Measurements from ENCODE around the gene NCBP2.
"Not testable (repeated sequence)": the region's sequence is repeated elsewhere in the genome, so short reads cannot be mapped to it uniquely, and the experiment has no call there.

Gene NCBP2

DNA sequence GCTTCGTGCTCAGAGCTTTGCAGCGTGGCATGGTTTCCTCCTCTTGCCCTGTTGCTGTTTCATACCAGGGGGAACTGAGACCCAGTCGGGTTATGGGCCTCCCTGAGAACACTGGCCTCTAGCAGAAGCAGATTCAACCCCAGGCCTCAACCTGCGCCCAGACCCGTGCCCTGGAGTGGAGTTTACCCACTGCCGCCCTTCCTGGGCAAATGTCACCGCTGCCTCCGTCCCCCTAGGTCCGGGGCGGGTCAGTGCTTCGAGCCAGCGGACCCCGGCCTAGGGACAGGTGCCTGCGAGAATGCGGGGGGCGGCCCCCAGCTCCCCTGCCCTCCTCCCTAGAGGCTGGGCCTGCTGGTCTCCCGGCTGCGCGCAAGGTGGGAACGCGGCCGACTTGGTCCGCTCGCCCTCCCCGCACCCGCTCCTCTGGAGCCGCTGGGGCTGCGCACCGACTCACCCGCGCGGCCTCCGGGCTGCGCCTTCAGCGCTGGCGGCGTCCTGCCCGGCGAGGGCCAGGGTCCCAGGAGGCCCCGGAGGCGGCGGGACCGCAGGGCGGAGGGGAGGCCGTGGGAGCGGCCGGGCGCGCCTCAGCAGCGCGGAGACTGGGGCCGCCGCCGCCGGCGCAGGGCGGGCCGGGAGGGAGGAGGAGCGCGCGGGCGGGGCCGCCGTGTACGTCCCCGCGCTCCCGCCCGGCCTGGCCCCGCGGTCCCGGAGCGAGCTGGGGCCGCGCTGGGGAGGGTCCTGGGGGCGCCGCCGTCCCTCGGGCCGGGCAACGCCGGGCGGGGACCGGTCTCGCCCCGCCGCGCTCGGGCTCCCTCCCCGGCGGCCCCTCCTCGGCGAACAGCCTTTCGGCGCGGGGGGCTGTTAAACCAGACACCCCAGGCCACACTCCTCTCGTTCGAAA lies 26.2 kb upstream of the NCBP2 start, which contains the start of gene PIGZ:
PIGZ (minus strand) TSS at position 601 of the 901 bp plus-strand sequence. CDS start 16,802 bp downstream, outside the sequence.
- DNase-seq (ENCODE audit: low read depth) = no peak

DNA sequence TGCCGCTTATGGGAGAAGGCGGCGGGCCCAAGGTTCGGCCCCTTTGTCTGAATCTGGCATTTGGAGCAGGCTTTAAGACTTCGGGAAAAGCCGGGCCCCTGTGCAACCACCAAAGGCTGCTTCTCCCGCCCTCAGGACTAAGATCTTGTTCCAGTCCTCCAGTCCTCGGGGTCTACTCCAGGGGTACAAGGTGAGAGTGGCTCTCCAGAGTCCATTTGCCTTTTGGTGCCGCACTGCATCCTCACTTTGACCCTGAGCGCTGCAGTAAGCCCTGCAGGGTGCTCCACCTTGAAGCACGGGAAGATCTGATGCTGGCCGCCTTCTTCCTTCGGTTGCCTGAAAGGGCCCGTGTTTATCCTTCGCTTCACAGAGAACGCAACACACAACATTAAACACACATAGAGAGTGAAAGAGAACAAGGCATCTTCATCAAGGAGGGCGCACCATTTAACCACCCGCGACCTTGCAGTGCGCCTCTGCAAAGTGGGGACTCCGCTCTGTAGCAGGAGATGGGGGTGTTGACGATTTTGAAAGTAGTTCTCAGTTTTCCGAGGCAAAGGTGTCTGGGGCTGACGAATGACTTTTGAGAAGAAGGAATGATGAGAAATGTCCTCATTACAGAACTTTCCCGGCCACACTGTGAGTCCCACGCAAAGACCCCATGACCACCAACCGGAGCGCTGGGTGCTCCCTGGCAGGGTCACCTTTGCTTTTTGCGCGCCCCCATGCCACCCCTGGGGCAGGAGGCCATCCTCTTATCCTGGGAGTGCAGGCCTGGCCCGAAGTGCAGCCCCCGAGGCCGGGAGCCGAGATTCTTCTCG lies 25.3 kb upstream of the NCBP2 start:
- DNase-seq (ENCODE audit: low read depth) = no peak

DNA sequence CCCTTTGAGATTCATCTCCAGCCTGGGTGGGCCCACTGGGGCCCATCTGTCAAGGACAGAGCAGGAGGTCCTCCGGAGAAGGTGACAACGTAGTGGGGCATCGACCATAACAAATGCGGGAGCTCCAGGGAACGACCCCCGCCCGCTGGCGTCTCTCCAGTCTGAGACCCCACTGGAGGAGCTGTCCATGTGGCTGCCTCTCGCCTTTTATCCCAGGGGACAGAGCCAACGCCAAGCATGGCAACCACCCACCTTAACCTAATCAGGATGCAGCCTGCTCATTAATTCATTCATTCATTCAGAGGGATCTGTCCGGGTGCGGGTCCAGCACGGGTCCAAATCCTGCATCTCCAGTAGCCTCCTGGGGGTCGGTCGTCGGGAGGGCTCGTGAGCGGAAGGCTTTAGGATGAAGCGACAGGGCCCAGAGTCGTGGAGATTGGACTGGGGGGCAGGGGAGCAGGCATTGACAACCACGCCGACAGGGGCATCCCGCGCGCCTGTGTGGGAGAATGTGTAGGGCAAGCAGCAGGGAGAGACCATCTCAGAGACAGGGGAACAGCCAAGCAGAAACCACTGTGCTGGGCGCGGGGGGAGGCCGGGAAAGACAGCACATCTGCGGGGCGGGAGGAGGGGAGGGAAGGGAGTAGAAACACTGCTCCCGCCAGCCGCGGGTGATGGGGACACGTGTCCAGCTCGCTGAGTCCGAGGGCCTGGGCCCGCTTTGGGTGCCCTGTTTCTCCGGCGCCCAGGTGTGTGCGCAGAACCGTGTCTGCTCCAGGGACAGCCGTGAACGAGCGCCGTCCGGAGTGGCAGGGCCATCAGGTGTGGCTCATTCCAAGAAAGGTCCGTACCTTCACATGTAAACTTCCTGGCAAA lies 24.4 kb upstream of the NCBP2 start:
- no peak for DNase-seq (ENCODE audit: low read depth)

DNA sequence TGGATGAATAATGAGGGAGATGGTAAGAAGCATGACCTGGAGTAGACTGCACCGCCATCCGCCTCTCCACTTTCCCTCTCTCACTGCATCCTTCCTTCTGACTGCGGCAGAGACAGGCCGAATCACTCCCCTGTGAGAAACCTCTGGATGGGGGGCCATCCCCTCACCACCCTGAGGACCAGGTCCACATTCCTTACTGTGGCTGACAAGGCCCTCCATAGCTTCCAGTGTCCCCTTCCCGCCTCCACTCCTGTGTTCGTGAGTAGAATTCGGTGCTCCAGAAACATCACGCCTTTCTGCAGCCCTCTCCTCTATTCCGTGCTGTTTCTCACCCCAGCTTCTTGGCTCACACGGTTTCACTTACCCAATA lies 23.5 kb upstream of the NCBP2 start:
- DNase-seq (ENCODE audit: low read depth) = no peak

DNA sequence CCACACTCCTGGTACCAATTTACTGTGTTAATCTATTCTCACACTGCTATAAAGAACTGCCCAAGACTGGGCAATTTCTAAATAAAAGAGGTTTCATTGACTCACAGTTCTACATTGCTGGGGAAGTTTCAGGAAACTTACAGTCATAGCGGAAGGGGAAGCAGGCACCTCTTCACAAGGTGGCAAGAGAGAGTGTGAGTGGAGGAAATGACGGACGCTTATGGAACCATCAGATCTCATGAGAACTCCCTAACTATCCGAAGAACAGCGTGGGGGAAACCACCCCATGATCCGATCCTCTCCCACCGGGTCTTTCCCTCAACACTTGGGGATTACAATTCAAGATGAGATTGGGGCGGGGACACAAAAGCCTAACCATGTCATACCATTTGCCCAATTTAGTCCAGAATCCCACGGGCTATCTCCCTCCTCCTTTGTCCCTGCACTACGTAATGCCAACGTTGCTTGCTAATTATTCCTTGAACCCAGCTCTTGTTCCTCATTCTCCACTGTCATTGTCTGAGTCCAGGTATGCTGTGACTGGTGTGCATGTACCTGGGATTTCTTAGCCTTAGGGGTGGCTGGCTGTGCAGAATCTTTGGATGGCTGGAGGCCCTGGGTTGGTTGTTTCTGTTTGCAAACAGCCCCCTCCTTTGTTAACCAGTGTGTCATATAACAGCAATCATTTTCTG lies 22.9 kb upstream of the NCBP2 start:
- no peak for DNase-seq (ENCODE audit: low read depth)

DNA sequence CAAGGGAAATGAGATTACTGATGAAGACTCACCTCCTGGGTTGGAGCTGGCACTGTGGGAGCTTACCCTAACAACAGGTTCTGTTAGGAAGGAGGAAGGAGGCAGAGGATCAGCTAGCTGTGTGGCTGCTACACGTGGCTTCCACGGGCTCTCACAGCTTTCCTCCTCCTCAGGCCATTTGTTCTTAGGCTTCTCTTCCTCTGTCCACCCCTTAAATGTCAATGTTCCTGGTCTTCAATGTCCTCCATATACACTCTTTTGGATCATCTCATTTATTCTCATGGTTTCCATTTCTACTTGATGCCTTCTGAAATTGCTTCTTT lies 21.3 kb upstream of the NCBP2 start:
- DNase-seq (ENCODE audit: low read depth) = no peak

DNA sequence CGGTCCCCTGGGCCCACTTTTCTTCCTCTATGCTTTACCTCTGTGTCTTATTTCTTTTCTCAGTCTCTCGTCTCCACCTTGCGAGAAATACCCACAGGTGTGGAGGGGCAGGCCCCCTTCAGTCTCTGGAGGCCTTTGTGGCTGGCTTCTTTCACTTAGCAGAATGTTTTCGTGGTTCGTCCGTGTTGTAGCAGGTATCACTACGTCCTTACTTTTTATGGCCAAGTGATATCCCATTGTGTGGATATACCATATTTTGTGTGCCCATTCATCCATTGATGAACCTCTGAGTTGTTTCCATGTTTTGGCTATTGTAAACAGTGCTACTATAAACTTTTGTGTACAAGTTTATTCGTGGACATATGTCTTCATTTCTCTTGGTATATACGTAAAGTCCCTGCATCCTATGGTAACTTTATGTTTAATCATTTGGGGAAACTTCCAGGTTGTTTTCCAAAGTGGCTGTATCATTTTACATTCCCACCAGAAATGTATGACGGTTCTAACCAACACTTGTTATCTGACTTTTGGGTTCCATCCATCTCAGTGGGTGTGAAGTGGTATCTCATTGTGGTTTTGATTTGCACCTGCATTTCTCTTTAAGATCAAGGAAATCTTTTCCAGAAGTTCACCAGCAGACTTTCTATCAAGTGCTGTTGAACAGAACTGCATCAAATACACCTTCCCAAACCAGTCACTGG lies 20.8 kb upstream of the NCBP2 start:
- no peak for DNase-seq (ENCODE audit: low read depth)

DNA sequence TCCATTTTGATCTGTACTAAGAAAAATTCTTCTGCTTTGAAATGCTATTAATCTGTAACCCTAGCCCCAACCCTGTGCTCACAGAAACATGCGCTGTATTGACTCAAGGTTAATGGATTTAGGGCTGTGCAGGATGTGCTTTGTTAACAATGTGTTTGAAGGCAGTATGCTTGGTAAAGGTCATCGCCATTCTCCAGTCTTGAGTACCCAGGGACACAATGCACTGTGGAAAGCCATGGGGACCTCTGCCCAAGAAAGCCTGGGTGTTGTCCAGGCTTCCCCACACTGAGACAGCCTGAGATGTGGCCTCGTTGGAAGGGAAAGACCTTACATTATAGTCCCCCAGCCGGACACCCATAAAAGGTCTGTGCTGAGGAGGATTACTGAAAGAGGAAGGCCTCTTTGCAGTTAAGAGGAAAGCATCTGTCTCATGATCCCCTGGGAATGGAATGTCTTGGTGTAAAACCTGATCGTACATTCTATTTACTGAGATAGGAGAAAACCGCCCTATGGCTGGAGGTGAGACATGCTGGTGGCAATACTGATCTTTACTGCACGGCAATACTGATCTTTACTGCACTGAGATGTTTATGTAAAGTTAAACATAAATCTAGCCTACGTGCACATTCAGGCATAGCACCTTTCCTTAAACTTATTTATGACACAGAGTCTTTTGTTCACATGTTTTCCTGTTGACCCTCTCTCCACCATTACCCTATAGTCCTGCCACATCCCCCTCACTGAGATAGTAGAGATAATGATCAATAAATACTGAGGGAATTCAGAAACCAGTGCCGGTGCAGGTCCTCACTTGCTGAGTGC lies 20.0 kb upstream of the NCBP2 start:
- no peak for DNase-seq (ENCODE audit: low read depth)

DNA sequence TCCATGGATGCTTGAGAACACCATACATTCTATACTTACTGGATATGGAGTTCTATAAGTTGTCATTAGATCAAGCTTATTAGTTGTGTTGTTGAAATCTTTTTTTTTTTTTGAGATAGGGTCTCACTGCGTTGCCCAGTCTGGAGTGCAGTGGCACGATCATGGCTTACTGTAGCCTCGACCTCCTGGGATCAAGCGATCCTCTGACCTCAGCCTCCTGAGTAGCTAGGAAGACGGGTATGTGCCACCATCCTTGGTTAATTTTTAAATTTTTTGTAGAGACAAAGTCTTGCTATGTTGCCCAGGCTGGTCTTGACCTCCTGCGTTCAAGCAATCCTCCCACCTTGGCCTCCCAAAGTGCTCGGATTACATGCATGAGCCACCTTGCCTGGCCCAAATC lies 12.5 kb upstream of the NCBP2 start:
- DNase-seq (ENCODE audit: low read depth) = no peak

DNA sequence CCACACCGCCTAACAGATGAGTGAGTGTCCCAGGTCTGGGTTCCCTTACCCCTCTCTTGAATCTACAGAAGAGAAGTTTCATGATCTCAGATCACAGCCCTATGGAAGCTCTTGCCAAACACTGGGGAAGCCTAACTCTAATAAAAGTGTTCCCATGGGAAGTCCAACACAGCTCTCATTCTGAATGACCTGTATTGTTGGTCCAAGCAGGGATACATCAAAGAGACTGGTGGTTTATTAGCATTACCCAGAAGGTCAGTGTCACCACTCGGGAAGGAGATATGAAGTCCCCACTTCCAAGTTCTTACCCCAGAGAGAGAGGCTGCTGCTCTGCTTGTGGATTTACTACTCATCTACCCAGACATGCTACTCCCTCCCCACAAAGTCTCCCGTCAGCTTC lies 9.0 kb upstream of the NCBP2 start:
- DNase-seq (ENCODE audit: low read depth) = no peak

DNA sequence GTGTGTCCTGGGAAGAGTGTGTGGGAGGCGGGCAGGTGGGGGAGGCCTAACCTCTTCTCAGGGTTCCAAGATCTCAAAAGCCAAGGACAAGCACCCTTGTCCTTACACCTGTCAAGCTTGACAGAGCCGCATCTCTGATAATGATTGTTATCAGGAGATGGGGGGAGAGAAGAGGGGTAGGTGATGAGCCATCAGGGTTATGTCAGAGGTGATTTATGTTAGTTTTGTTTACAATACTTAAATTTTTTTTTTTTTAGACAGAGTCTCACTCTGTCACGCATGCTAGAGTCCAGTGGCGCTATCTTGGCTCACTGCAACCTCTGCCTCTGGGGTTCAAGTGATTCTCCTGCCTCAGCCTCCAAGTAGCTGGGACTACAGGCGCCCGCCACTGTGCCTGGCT lies 7.4 kb upstream of the NCBP2 start:
- DNase-seq (ENCODE audit: low read depth) = no peak

DNA sequence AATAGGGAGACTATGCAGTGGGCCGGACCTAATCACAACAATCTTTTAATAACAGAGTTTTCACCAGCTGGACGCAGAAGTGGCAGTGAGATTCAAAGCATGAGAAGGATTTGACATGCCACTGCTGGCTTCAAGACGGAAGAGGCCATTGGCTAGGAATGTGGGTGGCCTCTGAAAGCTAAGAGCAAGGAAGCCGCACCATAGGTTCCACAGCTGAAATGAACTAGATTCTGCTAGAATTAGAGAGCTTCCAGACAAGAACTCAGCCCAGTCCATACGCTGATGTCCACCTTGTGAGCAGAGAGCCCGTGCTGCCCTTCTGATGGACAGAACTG lies 6.9 kb upstream of the NCBP2 start:
- DNase-seq (ENCODE audit: low read depth) = no peak

DNA sequence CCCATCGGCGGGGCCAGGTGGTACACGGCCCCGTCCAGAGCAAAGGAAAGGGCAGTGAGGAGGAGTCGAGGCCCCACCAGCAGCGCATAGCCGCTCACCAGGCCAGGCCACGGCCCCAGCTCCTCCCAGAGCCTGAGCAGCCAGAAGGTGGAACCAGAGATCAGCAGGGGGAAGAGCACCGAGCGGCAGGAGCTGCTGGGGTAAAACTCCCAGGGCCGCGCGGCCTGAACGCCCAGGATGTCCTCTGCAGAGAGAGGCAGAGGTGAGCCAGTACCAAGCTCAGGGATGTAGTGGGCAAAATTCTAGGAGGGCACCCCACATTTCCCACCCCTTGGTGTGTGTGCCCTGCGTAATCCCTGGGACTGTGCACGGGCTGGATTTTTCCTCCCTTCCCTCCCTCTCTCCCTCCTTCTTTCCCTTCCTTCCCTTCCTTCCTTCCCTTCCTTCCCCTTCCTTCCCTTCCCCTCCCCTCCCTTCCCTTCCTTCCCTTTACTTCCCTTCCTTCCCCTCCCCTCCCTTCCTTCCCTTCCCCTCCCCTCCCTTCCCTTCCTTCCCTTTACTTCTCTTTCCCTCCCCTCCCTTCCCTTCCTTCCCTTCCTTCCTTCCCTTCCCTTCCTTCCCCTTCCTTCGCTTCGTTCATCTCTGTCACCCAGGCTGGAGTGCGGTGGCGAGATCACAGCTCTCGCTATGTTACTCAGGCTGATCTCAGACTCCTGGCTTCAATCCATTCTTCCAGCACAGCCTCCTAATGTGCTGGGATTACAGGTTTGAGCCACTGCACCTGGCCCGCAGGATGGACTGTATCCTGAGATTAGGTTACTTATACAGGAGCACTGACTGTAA lies 6.3 kb upstream of the NCBP2 start:
- no peak for DNase-seq (ENCODE audit: low read depth)

DNA sequence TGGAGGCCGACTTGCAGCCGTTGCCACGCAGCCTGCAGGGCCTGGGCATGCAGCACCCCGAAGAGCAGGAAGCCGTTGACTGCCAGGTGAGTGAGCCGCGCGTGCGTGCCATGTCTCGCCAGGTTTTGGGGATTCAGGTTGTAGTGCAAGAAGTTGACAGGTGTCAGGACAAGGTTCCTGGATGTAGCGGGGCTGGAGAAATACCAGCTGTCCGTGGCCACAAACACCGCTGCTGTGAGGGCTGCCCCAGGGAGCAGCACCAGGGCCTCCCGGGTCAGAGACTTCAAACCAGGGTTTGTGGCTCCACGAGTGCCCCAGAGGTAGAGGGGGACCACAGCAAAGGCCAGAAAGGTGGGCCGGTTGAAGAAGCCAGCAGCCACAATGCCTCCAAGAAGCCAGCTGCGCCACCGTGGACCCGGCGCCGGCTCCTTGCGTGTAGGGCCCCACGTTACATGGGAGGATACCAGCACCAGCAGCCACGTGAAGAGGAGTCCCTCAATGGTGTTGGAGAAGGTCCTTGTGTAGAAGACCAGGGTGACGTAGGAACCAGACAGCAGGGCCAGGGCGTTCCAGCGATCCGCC lies 5.6 kb upstream of the NCBP2 start:
- no peak for DNase-seq (ENCODE audit: low read depth)

DNA sequence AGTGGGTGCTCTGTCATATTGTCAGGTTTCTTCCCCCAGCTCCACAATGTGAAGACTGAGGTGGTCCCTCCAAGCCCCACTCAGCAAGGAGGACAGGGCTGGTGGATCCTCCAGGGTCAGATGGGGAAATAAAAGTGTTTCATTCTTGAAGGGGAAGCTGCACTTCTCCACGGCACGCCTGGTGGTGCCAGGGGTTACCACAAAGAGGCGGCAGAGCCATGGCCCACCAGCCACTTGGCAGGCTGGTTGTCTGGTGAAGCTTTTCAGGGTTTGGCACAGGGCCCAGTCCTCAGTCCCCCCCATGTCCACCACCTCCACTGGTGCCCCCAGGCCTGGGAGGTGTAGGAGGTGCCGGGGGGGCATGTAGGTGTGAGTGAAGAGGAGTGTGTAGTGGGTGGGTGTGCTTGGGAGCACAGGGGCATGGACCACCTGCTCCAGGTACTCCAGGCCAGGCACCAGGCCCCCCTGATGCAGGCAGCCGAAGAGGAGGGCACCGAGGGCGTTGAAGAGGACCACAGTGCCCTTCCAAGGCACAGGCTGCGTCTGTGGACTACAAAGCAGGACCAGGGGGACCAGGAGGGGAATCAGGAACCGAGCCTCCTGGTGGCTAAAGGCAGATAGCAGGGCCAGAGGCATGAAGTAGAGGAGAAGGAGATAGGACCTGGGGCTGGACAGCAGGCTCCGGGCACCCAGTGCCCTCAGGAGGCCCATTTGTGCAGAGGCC lies 5.0 kb upstream of the NCBP2 start:
- no peak for DNase-seq (ENCODE audit: low read depth)

DNA sequence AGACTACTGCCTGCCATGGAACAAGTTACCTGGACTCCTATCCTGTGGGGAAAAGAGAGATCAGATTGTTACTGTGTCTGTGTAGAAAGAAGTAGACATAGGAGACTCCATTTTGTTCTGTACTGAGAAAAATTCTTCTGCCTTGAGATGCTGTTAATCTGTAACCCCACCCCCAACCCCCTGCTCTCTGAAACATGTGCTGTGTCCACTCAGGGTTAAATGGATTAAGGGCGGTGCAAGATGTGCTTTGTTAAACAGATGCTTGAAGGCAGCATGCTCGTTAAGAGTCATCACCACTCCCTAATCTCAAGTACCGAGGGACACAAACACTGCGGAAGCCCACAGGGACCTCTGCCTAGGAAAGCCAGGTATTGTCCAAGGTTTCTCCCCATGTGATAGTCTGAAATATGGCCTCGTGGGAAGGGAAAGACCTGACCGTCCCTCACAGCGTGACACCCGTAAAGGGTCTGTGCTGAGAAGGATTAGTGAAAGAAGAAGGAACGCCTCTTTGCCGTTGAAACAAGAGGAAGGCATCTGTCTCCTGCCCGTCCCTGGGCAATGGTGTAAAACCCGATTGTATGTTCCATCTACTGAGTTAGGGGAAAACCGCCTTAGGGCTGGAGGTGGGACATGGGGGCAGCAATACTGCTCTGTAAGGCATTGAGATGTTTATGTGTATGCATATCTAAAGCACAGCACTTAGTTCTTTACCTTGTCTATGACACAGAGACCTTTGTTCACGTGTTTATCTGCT lies 1.9 kb upstream of the NCBP2 start:
- DNase-seq (ENCODE audit: low read depth) = not testable (repeated sequence)

DNA sequence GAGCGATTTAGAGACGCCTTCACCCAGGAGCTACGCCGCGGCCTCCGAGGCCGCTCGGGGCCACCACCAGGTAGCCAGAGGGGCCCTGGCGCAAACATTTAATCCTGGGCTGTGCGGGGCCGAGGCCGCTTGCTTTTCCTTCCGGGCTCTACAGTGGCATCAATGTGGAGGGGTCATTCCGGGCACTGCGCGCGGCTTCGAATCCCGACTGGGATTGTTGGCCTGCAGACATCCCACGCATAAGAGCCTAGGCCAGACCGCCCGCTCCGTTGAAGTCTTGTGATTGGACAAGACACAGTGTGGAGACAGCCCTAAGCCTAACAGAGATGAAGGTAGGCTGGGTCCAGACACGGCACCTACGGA lies 568 bp upstream of the NCBP2 start:
- DNase-seq (ENCODE audit: low read depth) = no peak

All from T follicular helper cell (primary cell).